Mammary epithelial cell (primary cell): ENCODE measurements around the gene ATF5.

Experiments
- CTCF ChIP-seq, 2 donors: IDR thresholded peaks in 1 of 2; conservative IDR thresholded peaks in 1 of 2; 2 replicates each; pipeline ENCODE4 v1.5.1; 2011 to 2012; ENCODE audit warnings: inconsistent platforms in 2 of 2, low read length in 2 of 2, mild to moderate bottlenecking in 2 of 2, control low read depth in 1 of 2, low read depth in 1 of 2; ENCODE audit not compliant: insufficient read depth in 1 of 2; ENCODE audit errors: extremely low read depth in 1 of 2
- EZH2 ChIP-seq: IDR thresholded peaks from 2 replicates; pipeline ENCODE4 v1.6.1; 2012; ENCODE audit warnings: low read length, inconsistent platforms, borderline replicate concordance

- TF ChIP-seq CTCF (conservative IDR thresholded peaks at IDR 0.05 in 1 of 2, IDR thresholded peaks at IDR 0.05 in 1 of 2; ENCODE audit: extremely low read depth in 1 of 2, insufficient read depth in 1 of 2, low read depth in 1 of 2, low read length in 2 of 2) (peak in 1 of 2 donors; percentile 22), EZH2 (no peak)
Measured at GRCh38 chr19:49915271-49915670, 13.7 kb upstream of the ATF5 start.
